NOMO-1 treated with DMSO at 0.1 percent for 48 hours (cell line): ENCODE data around the gene NAALADL2.

Experiments
- DNase-seq: peaks from one replicate; lab custom pipeline; 2025; ENCODE audit not compliant: unreplicated experiment; lab: John Stamatoyannopoulos, UW

Gene NAALADL2

DNA sequence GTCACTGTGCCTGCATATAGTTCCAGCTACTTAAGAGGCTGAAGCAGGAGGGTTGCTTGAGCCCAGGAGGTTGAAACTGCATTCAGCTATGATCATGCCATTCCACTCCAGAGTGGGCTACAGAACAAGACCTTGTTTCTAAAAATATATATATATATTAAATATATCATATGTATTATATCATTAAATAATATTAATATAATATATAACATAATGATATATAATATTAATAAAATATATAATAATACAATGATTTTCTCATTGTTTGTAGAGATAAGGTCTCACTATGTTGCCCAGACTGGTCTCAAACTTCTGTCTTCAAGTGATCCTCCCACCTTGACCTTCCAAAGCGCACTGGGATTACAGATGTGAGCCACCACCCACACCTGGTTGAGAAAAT is 101.8 kb downstream of the NAALADL2 start:
- no peak for DNase-seq

DNA sequence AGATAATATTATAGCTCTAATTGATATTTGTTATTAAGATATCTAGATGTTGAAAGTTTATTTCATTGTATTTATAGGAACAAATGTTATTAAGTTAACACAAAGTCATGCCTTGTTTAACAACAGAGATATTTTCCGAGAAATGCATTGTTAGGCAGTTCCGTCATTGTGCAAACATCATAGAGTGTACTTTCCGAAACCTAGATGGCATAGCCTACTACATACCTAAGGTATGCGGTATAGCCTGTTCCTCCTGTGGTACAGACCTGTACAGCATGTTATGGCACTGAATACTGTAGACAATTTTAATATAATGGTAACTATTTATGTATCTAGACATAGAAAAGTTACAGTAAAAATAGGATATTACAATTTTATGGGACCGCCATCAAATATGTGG is 114.3 kb downstream of the NAALADL2 start:
- DNase-seq: no peak

DNA sequence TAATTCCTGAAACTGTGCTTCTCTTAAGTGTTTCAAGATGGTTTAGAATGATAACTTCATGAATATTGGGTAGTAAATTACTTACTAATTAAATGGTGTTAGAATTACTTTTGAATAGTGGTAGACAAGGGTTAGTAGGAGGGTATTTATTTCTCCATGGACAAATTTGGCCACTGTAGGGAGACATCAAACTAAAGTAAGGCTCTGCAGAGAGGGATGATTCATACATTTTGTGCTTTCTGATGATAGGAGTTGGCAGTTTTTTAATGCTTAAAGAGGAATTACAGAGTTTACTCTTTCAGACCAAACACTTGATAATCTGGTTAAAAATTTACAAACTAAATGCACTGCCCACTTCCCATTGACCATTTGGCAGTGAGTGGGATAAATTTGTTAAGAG is 127.6 kb downstream of the NAALADL2 start:
- DNase-seq: no peak

DNA sequence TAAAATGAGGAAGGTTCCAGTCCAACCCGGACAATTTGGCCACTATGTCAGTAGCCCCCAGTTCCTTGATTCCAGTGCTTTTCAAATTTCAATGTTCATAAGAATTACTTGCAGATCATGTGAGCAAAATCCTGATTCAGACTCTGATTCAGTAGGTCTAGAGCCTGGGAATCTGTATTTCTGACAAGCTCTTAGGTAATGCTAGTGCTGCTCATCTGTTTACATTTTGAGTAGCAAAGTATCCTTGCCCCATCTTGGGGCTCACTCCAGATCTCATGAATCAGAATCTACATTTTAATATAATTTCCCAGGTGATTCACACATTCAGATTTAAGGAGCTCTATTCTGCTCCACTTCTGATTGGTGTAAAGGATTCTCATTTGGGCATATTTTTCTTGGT is 142.0 kb downstream of the NAALADL2 start:
- DNase-seq: no peak

DNA sequence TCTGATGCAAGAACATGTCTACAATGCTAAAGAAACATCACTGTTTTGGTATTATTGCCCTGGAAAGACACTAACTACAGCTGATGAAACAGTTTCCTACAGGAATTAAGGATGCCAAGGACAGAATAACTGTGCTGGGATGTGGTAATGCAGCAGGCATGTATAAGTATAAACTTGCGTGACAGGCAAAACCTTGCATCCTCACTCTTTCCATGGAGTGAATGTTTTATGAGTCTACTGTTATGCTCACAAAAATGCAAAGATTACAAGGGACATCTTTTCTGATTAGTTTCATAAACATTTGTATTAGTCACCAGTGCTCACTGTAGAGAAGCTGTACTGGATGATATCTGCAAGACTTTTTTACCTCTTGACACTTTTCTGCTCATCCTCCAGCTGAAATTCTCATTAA is 143.6 kb downstream of the NAALADL2 start:
- DNase-seq: no peak

DNA sequence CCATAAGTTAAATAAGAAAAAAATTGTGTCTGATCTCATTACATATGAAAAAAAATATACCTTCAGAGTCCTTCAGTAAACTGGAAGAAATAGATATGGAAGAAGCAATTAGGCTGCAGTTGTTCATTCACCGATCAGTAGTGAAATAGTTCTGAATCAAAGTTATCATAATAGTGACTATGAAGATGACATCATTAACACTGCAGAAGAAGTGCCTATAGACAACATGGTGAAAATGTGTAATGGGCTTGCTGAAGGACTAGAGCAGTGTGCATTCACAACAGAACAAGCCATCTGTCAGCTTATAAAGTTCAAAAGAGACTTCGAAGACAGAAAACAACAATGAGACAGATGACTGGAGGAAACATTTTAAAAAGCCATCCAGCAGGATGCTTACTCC is 144.5 kb downstream of the NAALADL2 start:
- no peak for DNase-seq

DNA sequence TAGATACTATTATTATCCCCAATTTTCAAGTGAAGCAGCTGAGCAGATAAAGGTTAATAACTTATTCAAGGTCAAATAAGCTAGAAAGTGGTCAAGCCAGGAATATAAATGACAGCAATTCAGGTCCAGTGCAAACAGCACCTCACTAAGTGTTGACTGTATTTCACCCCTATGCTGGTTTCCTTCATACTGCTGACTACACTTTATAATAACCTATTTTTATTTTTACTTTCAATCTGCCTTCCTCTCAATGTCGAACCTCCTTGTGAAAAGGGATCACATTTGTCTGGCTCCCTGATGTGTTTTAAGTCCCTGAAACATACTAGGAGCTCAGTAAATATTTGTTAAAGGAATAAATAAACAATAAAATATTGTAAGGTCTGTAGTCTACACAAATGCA is 146.1 kb downstream of the NAALADL2 start:
- no peak for DNase-seq

DNA sequence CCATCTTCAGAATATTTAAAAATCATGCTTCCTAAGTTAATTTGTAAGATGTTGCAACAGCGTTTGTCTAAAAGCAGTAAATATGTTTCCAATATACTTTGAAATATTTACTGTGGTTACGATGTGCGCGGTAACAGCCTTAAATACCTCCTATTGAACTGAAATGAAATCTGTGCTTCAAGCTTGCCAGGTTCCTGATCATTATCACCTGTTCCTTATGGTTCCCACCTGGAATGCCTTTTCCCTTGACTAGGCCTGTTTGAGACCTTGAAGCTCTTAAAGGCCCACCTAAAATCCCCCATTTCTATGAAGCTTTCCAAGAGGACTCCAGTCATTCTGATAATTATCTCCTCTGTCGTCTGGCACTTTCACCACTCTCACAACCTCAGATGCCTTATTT is 146.7 kb downstream of the NAALADL2 start:
- DNase-seq: no peak

DNA sequence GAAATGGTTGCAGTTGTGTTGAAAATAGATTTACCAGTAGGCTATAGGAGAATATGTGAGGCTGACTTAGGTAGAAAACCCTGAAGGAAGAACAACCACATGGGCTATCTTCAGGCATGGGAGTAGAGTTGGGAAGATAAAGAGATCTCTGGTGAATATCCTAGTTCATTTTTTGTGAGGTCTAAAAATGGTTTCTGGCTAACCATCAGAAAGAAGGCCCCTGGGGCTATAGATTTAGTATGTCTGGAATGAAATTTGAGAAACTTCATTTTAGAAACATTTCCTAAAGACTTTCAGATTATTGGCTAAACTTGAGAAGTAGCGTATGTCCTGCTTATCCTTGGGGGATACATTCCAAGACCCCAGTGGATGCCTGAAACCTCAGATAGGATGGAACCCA is 148.2 kb downstream of the NAALADL2 start:
- DNase-seq: no peak

DNA sequence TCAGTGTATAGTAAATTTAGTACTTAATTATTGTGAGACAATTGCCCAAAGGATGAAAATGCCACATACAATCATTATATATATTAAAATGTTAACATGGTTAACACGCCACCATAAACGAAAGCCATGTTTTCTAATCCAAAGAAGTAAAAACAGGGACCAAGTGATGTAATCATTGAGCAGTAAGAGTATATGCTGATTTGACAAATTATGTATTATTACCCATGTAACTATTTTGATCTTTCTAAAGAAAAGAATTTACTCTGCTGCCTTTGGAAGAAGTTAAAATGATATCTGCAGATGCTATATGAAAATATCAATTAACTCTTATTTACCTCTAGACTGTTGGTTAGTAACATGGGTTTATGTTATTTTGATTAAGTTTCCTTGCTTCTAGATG is 150.2 kb downstream of the NAALADL2 start:
- DNase-seq: no peak

DNA sequence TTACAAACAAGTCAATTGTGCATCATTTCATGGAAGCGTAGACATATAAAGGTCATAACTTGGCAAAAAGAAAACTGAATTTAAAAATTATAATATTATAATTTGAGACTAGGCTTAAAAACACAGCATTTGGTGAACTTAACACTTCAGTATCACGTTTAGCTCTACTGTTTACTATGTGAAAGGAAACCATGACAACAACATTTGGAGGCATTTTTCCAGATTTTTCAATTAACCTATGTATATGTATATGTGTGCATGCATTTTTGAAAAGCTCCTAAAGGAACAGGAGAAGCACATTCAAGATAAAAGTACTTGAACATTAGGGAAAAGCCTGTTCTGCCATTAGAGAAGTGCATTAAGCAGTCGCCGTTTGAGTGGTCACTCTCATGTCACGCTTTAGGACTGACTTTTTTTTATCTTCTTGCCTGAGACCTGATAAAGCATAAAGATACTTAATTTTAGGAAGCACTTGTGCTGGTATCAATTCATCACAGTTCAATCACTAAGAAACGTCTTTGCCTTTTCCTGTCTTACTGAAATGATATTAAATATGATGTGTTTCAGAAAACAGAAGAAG is 156.0 kb downstream of the NAALADL2 start:
- DNase-seq: no peak

DNA sequence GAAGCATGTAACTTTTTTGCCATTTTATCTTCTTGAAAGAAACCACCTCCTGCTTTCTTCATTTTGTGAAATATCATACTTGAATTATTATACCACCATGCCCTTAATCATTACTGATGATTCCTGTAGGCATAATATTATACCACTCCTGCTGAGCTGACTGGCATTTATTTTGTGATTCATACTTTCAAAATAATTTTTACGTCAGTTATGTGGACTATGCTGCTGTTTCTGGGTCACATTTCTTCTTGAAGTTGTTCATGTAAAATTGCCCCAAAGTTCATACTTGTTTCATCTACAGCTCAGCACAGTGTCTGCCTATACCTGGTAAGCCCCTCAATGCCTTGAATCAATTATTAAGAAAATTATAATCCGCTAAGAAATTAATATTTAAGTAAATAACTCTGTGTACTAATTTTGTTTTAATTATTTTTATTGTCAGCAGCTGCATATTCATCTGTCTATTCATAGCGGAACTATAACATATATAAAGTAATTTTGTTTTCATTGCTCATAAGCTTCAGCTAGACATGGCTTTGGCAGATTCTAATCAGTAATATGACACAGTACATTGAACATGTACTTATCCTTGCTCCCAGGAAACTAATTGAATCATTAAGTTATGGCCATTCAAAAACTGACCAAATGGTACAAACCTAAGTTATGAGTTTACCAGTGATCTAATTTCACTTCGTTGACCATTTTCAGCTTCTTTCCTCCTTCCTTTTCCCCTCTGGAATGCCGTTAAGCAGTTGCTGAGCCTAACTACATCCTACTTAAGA is 160.0 kb downstream of the NAALADL2 start:
- DNase-seq: no peak

DNA sequence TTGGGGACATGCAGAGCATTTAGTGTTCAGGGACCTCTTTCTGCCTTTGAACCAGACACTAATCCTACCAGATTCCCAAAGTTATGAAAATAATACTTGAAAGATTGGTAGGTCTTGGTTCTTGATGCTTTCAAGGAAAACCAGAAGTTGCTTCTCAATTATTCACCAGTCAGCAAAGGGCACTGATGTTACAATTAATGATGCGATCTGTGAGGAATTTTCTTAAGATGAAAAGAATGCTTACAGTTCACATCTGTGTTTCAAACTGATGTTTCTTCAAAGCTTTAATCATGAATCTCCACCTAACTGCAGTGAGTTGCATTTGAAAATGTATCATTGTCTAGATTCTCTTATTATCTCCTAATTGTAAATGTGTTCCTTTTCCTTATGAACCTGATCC is 161.0 kb downstream of the NAALADL2 start:
- DNase-seq: no peak

DNA sequence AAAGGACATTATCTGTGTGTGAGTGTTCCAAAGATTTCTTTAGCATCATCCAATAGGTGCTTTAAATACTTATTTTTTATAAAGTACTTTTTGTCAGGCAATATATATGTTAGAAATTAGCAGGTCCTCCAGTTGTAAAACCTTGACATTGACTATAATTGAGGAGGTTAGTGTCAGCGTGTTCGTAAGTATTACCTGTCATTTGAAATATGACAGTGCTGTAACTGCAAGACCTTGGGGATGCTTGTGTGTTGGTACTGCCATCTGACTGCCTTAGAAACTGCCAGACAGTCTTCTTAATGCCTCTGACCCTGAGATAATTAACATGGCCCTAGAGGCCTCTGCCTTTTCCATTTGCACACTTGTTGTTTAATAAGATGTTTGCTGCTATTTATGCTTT is 170.7 kb downstream of the NAALADL2 start:
- no peak for DNase-seq

DNA sequence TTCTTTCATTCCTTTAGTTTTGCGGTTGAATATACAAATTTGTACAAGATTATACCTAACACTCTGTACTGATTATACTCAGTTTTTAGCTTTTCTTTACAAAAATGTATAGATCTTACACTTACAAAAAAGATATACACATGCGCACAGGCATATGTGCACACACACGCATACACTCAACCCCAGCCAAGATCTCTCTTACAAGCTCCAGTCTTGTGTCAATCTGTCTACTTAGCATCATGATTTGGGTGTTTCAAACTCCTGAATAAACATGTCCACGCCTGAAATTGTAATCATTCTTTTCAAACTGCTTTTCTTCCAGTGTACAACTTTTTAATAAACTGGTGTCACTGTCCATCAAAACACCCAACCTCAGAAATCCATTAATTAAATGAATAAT is 180.7 kb downstream of the NAALADL2 start:
- no peak for DNase-seq

DNA sequence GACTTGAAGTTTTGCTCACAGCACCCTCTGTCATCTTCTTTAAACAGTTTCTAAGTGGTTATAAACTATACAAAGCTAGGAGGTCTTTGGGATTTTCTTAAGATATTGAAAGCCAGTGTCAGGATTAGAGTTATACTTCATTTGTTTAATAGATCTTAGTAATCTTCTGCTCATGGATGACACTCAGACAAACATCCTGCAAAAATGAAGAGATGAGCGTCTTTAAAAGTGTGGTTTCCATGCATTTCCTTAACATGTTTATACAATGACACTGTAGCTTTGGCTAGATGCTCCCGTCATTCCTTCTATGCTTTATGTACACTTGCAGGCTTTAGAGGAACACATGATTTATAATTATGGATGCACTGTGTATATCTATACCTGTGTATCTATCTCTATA is 182.2 kb downstream of the NAALADL2 start:
- no peak for DNase-seq

DNA sequence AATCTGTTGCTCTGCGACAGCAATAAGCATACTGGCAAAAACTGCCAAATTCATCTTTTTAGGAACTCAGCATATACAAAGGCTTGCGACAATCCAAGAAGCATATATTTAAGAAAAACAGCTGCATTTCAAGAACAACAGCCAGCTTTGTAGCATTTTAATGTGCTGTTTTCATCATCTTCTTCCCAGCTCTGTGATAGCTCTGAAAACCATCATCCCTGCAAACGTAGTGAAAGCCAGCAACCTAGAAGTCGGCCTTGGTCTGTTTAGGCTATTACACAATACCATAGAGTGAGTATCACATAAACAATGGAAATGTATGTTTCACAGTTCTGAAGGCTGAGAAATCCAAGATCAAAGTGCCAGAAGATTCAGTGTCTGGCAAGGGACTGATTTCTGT is 187.5 kb downstream of the NAALADL2 start:
- DNase-seq: no peak

DNA sequence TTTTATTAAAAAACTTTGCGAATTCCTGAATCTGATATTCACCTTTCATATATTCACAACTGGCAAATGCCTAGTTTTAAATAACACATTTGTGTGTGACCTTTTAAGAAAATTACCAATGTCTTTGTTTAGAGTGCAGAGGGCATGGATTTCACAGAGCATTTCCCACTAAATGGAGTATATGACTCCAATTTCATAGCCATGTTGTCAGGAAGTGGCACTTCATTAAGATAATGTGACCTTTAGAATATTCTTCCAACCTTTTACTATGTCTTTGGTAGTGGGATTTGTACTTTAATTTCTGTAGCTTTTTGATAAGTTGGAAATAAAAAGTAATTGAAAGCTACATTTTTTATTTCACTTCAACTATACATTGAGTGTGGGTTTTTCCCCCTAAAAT is 188.7 kb downstream of the NAALADL2 start:
- DNase-seq: no peak

DNA sequence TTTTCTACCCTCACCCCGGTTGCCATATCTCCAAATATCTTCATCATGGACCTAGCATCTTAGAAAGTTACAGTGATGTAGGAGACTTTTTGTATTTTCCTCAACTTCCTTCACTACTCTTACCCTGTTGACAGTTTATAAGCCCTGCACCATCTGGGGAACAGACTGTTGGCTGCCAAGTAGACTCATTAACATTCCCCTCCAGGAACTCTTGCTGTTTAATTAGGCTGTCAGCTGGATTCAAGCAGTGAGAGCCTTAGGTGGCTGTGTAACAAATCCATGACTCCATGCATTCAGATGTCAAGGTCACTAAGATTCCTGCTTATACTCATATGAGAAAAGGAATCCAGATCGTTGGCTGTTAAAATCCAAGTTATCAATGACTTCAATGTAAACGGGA is 198.3 kb downstream of the NAALADL2 start:
- DNase-seq: no peak

DNA sequence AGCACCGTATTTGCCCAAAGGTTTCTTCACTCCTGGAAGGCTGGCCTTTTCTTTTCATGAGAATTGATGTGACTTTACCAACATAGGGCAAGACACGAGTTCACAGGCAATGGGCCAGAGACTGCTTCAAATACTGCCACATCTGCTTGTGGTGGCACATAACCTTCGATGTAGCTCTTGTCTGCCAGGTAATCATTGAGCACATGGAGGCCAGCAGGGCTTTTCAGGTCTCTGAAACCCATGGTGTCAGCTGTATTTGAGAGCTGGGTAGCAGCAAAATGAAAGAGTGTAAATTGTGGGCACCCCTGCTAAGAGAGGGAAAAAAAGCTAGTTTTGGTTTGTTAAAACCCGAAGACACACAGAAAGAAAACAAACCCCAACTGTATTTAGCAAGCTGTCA is 200.7 kb downstream of the NAALADL2 start:
- DNase-seq: no peak

DNA sequence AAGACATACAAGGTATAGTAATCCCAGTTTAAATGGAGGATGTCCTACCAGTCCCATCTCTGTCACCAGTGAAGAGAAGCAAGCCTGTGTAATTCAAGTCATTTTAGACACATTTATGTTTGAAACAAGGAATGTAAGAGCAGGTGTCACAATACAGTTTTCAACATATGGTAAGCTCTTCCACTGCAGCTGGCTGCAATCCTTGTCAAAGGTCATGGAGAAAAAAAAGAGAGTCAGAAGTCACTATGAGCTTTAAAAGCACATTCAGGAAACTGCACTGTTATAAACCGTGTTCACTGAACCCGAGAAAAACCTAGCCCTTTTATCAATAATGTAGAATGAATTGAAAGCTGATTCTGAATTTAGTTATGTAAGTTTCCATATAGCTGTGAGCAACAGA is 206.4 kb downstream of the NAALADL2 start:
- DNase-seq: no peak

DNA sequence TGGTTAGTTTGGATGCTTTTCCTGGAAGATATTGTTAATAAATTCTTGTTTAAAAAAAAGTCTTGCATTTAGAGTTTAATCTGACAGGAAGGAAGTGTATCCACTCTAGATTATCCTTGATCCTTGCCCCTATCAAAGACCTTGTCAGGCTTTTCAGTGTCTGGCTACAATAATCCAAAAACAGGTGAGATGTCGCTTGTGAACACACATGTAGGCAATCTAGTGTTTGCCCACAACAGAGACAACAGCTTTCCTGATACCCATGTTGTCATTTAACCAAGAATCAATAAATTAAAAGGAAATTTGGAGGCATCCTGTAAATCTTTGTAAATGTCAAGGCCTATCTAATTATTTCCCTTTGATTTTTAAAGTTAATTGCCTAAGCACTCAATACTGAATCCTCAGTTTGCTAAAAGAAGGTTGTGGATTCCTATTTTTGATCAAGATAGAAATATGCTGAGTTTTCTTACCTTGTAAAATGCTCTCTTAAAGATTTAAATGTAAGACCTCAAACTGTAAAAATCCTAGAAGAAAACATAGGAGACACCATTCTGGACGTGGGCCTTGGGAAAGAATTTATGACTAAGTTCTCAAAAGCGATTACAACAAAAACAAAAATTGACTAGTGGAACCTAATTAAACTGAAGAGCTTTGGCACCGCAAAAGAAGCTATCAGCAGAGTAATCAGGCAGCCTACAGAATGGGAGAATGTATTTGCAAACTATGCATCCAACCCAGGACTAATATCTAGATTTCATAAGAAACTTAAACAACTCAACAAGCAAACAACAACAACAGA is 207.7 kb downstream of the NAALADL2 start:
- DNase-seq: no peak
